ENCODE results near the gene TFPI.

- TF ChIP-seq CTCF (conservative IDR thresholded peaks at IDR 0.05; ENCODE audit: low read depth, low read length), result no peak
- no peak for TF ChIP-seq EZH2 (IDR thresholded peaks at IDR 0.05; ENCODE audit: low read length, unreplicated experiment)
- no peak for TF ChIP-seq EZH2phosphoT487 (IDR thresholded peaks at IDR 0.05; ENCODE audit: borderline replicate concordance, low read length)
Measured at GRCh38 chr2:187486241-187486640, 68.0 kb downstream of the TFPI start.

All from PC-3 (cell line).